GM19328 (cell line): ENCODE data around the gene VSTM2A.

Source experiments
- ATAC-seq: cut with Tn5 transposase; IDR thresholded peaks from one replicate; pipeline ENCODE4 v1.9.1; 2021; ENCODE audit warnings: mild to moderate bottlenecking, moderate library complexity; ENCODE audit not compliant: unreplicated experiment

VSTM2A gene

DNA sequence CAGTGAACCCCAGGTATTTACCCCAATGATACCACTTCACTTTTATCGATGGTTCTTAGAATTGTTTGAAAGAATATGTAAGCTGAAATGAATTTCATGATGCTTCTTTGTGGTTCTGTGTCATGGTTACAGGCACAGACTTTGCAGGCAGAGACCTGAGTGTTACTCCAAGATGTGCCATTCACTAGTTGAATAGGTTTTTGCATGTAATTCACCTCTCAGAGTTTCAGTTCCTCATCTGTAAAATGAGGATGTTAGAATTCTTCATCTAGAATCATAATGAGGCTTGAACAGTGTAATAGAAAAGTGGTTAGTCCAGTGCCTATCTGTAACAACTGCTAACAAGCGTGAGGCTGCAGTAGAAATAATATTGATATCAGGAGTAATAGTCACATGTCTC is 54.6 kb downstream of the VSTM2A start:
- ATAC-seq = peak; percentile 94

DNA sequence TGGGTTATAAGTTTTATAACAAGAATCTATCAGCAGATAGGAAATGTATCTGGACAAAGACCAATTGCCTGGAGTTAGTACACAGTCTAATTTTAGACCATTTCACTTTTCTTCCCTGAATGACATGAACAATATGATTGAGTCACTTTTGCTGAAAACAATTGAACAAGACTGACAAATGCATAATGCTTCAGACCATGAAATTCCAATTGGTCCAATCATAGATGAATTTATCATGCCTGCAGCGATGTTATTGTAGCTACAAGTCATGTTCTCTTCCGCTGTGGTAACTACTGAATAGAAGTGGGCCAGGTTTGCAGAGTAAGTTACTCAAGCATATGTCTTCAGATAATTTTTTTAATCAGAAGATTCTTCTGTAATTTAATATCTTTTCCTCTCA is 73.4 kb downstream of the VSTM2A start:
- ATAC-seq = no peak
